ENCODE measurements around the gene SEPHS2.
"Not testable (repeated sequence)": the region's sequence is repeated elsewhere in the genome, so short reads cannot be mapped to it uniquely, and the experiment has no call there.

Gene SEPHS2

DNA sequence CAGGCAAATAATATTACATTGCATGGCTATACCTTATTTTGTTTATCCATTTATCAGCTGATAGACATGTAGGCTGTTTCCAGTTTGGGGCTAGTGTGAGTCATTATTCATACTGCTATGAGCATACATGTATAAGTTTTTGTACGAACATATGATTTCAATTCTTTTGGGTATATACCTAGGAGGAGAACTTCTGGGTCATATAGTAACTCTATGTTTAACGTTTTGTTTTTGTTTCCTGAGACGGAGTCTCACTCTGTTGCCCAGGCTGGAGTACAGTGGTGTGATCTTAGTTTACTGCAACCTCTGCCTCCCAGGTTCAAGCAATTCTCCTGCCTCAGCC is 24.5 kb upstream of the SEPHS2 start:
- in situ Hi-C loops (cut with MboI; ENCODE audit: low sequenced_read_pairs): no loop called here

DNA sequence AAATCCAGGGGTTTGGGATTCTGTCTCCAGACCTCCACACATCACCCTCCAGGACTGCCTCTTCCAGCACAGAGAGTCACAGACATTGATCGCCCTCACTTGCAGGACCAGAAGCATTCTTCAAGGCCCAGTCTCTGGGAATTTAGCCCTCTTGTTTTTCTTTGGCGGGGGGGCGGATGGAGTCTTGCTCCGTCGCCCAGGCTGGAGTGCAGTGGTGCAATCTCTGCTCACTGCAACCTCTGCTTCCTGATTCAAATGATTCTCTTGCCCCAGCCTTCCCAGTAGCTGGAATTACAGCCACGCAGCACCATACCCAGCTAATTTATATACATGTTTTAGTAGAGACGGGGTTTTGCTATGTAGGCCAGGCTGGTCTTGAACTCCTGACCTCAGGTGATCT is 18.4 kb upstream of the SEPHS2 start:
- in situ Hi-C loops (cut with MboI; ENCODE audit: low sequenced_read_pairs): no loop called here

DNA sequence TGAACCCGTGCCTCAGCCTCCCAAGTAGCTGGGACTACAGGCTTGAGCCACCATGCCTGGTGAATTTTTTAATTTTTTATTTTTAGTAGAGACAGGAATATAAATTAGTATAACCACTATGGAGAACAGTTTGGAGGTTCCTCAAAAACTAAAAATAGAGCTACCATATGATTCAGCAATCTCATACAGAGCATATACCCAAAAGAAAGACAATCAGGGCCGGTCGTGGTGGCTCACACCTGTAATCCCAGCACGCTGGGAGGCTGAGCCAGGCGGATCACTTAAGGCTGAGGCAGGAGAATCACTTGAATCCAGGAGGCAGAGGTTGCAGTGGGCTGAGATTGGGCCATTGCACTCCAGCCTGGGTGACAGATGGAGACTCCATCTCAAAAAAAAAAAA is 15.8 kb upstream of the SEPHS2 start:
- in situ Hi-C loops (cut with MboI; ENCODE audit: low sequenced_read_pairs): not testable (repeated sequence)

DNA sequence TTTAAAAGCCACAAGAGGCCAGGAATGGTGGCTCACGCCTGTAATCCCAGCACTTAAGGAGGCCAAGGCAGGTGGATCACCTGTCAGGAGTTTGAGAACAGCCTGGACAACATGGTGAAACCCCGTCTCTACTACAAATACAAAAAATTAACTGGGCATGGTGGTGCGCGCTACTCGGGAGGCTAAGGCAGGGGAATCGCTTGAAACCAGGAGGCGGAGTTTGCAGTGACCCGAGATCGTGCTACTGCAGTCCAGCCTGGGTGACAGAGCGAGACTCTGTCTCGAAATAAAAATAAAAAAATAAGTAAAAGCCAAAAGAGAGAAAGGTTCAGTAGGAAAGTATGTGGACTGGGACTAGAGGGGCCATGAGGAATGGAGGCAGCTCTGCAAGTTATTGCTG is 13.8 kb upstream of the SEPHS2 start:
- in situ Hi-C loops (cut with MboI; ENCODE audit: low sequenced_read_pairs): no loop called here

DNA sequence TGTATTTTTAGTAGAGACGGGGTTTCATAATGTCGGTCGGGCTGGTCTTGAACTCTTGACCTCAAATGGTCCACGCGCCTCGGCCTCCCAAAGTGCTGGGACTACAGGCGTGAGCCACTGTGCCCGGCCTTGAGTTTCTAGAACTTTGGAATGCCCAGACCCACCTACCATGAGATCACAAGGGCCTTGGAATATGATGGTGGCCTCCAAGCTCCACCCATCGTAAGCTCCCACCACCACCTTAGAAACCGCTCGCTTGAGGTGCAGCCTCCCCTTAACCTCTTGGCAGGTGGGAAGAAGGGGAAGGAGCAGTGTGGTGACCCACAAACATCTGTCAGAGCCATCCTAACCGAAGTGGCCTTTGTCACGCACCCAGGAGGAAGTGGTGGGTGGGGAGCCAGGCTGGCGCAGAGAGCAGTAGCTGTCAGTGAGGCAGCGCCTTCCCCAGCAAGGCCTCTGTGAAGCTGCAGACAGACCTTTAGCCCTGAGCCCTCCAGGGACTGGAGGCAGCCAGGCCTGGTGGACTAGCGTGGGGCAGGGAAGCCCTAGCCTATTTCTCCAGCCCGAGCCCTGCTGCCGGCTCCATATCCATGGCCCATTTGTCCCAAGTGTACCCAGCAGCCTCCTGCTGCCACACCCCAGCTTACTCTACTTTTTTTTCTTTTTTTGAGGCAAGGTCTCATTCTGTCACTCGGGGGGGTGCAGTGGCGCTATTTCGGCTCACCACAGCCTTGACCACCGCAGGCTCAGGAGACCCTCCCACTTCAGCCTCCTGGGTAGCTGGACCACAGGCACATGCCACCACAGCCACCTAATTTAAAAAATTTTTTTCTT is 13.1 kb upstream of the SEPHS2 start:
- in situ Hi-C loops (cut with MboI; ENCODE audit: low sequenced_read_pairs): no loop called here

DNA sequence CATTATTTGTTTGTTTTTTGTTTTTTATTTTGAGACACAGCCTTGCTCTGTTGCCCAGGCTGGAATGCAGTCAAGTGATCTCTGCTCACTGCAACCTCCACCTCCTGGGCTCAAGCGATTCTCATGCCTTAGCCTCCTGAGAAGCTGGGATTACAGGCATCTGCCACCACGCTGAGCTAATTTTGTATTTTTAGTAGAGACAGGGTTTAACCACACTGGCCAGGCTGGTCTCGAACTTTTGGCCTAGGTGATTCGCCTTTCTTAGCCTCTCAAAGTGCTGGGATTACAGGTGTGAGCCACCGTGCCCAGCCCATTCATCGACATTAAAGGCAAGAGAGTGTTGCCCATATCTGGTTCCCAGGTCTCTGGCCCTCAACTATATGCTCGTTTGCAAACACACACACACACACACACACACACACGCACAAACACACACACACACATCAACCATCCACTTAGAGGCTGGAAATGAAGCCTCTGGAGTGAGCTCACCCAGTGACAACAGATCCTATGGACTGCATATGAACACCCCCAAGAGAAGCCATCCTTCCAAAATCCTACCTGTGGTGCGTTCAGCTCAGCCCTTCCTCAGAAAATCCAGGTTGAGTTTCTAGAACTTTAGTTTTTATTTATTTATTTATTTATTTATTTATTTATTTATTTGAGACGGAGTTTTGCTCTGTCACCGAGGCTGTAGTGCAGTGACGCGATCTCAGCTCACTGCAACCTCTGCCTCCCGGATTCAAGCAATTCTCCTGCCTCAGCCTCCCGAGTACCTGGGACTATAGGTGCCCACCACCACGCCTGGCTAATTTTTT is 12.3 kb upstream of the SEPHS2 start:
- in situ Hi-C loops (cut with MboI; ENCODE audit: low sequenced_read_pairs): no loop called here

DNA sequence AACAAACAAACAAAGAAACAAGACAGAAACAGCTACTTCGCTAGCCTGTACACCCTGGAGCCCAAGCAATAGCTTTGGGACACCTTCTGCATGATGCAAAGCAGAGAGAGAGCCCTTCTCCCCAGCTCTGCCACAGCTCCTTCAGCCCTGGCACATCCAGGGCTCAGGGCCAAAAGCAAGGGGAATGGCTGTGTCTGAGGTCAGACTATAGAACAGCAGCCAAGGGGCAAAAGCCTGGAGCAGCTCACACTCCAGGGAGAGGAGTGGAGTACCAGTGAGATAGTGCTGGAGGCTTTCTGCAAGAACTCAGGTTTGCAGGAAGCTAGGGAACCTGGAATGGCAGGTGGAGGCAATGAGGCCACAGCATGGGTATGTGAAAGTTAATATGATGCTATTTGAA is 11.6 kb upstream of the SEPHS2 start:
- in situ Hi-C loops (cut with MboI; ENCODE audit: low sequenced_read_pairs): no loop called here

DNA sequence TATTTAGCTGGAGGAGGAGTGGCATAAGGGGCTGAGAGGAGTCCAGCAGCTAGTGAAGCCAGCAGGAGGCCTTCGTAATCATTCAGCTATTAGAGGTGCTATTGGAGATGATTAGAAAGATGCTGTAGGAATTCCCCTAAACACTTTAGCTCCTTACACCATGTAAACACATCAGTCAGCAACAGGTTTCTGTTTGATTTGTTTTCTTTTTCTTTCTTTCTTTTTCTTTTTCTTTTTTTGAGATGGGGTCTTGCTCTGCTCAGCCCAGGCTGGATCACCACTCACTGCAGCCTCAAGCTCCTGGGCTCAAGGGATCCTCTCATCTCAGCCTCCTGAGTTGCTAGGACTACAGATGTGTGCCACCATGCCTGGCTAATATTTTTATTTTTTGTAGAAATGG is 10.6 kb upstream of the SEPHS2 start:
- in situ Hi-C loops (cut with MboI; ENCODE audit: low sequenced_read_pairs): no loop called here

DNA sequence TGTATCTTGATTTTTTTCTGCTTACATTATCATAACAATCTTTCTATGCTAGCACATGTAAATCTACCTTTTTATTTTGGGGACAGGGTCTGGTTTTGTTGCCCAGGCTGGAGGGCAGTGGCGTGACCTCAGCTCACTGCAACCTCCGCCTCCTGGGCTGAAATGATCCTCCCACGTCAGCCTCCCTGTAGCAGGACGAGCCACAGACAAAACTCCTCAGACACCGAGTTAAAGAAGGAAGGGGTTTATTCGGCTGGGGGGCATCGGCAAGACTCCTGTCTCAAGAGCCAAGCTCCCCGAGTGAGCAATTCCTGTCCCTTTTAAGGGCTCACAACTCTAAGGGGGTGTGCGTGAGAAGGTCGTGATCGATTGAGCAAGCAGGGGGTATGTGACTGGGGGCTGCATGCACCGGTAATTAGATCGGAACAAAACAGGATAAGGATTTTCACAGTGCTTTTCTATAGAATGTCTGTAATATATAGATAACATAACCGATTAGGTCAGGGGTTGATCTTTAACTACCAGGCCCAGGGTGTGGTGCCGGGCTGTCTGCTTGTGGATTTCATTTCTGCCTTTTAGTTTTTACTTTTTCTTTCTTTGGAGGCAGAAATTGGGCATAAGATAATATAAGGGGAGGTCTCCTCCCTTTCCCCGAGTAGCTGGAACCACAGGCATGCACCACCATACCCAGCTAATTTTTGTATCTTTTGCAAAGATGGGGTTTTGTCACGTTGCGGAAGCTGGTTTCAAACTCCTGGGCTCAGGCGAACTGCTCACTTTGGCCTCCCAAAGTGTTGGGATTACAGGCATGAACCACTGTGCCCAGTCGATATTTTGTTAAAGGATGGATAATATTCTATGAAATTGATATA is 7.3 kb upstream of the SEPHS2 start:
- in situ Hi-C loops (cut with MboI; ENCODE audit: low sequenced_read_pairs): not testable (repeated sequence)

DNA sequence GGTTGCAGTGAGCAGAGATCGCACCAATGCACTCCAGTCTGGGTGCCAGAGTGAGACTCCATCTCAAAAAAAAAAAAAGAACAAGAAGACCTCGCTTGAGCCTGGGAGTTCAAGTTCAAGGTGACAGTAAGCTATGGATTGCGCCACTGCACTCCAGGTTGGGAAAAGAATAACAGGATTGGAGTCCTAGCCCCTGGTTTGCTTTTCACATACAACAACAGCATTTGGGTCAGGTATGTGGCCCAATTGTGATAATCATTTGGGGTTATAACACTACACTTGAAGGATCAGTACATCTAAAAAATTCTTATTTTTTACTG is 3.4 kb upstream of the SEPHS2 start:
- in situ Hi-C loops (cut with MboI; ENCODE audit: low sequenced_read_pairs): loop anchor here (25.0 kb wide), 1 partner anchor 188 kb away; no protein-coding TSS in a partner anchor

DNA sequence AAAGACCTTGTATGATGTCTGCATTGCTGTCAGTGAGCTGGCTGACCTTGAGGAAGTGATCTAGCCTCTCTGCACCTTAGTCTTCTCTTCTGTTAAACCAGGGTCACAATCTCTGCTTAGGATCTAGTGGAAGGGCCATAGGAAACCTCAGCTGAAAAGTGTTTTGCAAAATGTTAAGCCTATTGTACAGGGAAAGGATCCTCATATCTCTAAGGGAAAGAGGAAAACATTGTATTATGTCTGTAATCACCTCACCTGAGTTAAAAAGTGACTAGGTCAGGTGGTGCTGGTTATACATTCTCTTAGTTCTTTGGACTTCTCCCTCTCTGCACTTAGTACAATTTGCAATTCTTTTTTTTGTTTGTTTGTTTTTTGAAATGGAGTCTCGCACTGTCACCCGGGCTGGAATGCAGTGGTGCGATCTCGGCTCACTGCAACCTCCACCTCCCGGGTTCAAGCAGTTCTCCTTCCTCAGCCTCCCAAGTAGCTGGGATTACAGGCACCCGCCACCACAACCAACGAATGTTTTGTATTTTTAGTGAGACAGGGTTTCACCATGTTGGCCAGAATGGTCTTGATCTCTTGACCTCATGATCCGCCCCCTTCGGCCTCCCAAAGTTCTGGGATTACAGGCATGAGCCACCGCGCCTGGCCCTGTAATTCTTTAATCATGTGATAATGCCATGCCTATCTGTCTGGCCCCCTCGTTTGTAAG is 2.0 kb upstream of the SEPHS2 start:
- in situ Hi-C loops (cut with MboI; ENCODE audit: low sequenced_read_pairs): loop anchor here (25.0 kb wide), 1 partner anchor 190 kb away; no protein-coding TSS in a partner anchor

DNA sequence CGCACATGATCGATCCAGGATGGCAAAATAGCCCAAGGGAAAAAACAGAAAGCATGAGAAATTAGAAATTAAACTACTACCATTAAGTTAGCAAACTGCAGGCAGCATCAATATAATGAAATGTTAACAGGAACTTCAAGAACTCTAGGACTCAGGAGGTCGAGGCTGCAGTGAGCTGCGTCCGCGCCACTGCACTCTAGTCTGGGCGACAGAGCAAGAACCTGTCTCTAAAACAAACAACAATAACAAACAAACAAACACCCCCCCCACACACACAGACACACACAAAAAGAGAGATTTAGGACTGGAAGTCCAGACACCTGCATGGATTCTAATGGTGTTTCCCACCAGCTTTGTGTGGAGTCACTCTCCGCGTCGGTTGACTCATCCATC is 525 bp upstream of the SEPHS2 start:
- in situ Hi-C loops (cut with MboI; ENCODE audit: low sequenced_read_pairs): loop anchor here (25.0 kb wide), 1 partner anchor 191 kb away; no protein-coding TSS in a partner anchor

DNA sequence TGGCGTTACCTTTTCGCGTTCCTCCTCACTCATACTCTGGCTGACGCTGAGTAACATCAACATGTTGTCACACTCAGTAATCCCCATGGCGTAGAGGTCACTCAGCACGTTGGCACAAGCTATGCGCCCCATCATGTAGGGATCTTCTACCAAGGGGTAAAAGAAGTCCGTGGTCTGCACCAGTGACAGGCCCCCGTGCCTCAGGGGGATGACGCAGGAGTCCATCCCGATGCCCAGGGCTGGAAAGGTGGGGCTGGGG is 596 bp downstream of the SEPHS2 start:
- in situ Hi-C loops (cut with MboI; ENCODE audit: low sequenced_read_pairs): loop anchor here (25.0 kb wide), 1 partner anchor 192 kb away; no protein-coding TSS in a partner anchor

DNA sequence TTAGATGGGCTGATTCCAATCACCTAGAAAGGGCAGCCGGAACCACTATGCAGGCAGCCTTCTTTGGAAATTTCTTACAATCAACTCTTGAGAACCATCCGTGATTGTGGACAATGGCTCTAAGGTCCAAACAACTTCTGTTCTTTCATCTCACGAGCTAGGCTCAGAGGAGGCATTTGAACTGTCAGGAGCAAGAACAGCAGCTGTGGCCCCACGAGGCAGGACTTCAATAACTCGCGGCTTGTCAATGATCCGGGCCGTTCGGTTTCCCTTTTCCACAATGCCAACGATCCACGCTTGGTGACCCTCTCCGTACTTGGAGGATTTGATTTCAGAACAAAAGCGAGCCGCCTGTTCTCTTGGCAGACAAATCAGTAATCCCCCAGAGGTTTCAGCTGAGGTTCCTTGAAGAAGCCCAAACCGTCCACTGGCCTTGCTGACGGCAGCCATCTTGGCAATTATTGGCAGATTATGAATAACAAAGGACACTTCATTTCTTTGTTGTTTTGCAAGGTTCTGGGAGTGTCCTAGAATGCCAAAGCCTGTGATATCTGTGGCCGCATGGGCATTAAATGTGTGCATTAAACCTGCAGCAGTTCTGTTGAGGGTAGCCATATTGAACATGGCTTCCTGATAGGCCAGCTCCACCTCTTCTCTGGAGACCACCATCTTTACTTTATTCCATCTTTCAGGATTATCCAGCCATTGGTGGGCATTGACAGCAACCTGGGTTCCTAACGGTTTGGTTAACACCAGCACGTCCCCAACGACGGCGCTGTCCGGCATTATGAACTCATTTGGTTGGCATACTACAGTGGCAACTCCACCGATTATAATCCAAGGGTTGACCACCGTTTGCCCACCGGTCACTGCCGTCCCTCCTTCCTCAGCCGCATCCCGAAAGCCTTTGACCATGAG is 1.2 kb downstream of the SEPHS2 start:
- in situ Hi-C loops (cut with MboI; ENCODE audit: low sequenced_read_pairs): loop anchor here (25.0 kb wide), 1 partner anchor 193 kb away; no protein-coding TSS in a partner anchor

DNA sequence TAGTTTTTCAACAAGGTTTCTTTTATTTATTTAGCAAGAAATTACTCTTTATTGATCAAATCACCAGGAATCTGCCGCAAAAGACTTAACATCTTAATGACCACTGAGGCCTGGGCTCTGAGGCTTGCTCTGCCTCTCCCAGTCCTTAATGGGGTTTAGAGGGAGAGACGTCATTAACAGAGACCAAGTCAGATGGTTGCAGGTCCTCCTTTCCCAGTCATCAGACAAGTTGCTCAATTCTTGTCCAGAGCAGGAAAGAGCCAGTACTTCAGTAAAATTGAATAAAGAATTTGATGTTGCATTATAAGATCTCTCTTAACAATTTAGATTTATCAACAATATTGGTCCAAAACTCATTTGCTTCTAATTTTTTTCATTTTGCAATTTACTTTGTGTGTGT is 2.0 kb downstream of the SEPHS2 start:
- in situ Hi-C loops (cut with MboI; ENCODE audit: low sequenced_read_pairs): loop anchor here (25.0 kb wide), 1 partner anchor 194 kb away; no protein-coding TSS in a partner anchor

DNA sequence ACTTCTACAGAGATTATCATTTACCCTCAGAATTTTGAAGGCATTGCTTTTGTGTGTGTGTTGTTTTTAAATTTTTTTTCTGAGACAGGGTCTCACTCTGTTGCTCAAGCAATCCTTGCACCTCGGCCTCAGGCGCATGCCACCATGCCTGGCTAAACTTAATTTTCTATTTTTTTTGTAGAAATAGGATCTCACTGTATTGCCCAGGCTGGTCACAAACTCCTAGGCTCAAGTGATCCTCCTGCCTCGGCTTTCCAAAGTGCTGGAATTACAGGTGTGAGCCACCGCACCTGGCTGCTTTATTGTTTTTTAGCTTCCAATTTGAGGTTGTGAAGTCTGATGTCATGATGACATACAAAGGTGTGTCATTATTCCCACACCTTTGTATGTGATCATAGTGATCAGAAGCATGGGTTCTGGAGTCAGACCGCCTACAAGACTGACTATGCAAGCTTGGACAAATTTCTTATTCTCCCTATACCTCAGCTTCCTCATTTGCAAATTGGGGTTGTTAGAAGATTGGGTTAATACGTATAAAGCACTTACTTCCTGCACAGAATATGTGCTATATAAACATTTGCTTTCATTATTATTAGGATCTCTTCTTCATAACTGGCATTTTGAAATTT is 5.8 kb downstream of the SEPHS2 start:
- in situ Hi-C loops (cut with MboI; ENCODE audit: low sequenced_read_pairs): loop anchor here (25.0 kb wide), 1 partner anchor 197 kb away; no protein-coding TSS in a partner anchor

DNA sequence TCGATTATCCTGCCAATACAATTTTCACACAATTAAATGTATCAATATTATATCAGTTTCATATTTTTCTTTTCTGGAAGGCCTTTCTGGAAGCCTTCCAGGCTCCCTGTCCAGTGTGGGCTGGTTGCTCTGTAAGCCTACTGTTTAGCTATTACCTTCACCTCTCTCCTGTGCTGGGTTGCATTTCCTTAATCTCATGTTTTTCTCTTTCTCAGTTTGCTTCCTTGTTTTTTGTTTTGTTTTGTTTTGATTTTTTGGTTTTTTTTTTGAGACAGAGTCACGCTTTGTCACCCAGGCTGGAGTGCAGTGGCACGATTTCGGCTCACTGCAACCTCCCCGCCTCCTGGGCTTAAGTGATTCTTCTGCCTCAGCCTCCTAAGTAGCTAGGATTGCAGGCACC is 6.8 kb downstream of the SEPHS2 start:
- in situ Hi-C loops (cut with MboI; ENCODE audit: low sequenced_read_pairs): loop anchor here (25.0 kb wide), 1 partner anchor 198 kb away; no protein-coding TSS in a partner anchor

DNA sequence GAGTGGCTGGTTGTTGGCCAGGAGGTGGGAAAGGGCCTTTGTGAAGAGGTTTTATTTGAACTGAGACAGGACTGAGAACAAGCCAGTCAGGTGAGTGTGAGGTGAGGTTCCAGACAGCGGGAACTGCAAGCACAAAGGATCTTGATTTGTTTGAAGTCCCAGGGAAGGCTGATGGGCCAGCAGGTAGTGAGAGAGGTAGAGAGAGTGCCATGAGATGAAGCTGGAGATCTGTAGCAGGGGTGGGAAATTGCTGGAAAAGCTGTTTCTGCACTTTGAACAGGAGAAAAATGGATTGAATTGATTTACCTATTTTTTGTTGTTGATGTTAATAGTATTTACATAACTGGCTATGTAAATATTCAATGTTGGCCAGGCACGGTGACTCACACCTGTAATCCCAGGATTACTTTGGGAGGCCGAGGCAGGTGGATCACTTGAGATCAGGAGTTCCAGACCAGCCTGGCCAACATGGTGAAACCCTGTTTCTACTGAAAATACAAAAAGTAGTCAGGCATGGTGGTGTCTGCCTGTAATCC is 8.1 kb downstream of the SEPHS2 start:
- in situ Hi-C loops (cut with MboI; ENCODE audit: low sequenced_read_pairs): loop anchor here (25.0 kb wide), 1 partner anchor 200 kb away; no protein-coding TSS in a partner anchor

DNA sequence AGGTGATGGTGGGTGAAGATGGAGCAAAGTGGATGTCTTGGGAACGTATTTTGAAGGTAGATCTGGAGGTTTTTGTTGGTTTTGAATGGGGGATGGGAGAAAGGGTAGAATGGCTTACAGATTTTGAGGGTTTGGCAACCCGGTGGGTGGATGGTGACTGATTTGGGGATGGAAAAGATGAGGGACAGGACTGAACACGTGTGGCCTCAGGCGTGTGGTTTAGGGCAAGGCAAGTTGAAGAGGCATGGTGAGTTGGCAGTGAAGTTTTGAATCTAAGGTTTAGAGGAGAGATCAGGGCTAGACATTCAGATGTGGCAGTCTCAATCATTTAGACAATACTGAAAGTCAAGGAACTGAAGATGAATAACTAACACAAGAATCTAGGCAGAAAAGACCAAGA is 10.8 kb downstream of the SEPHS2 start:
- in situ Hi-C loops (cut with MboI; ENCODE audit: low sequenced_read_pairs): loop anchor here (25.0 kb wide), 1 partner anchor 202 kb away; no protein-coding TSS in a partner anchor
